HG03439 (cell line): ENCODE measurements around the gene IRX2.

Experiments used
- ATAC-seq: cut with Tn5 transposase; IDR thresholded peaks from one replicate; pipeline ENCODE4 v1.9.1; 2021; ENCODE audit warnings: mild to moderate bottlenecking, moderate library complexity; ENCODE audit not compliant: unreplicated experiment

Gene IRX2

GRCh38 chr5:2751592-2752021 lies at the start of gene IRX2:
Gene IRX2, minus strand, starts transcription at chr5:2751677. Its CDS starts 264 bp downstream, at chr5:2751413.
- no peak for ATAC-seq

GRCh38 chr5:2800035-2800434 lies 48.6 kb upstream of the IRX2 start:
- ATAC-seq: no peak

GRCh38 chr5:2797981-2798380 lies 46.5 kb upstream of the IRX2 start:
- no peak for ATAC-seq

- ATAC-seq: no peak
Observed at GRCh38 chr5:2797160-2797559, 45.7 kb upstream of the IRX2 start.

GRCh38 chr5:2783223-2783622 lies 31.7 kb upstream of the IRX2 start:
- no peak for ATAC-seq

- no peak for ATAC-seq
Observed at GRCh38 chr5:2782658-2783057, 31.2 kb upstream of the IRX2 start.

- no peak for ATAC-seq
Observed at GRCh38 chr5:2780421-2781171, 29.1 kb upstream of the IRX2 start.

- no peak for ATAC-seq
Observed at GRCh38 chr5:2779459-2779858, 28.0 kb upstream of the IRX2 start.

- no peak for ATAC-seq
Observed at GRCh38 chr5:2776337-2777302, 25.1 kb upstream of the IRX2 start.

GRCh38 chr5:2773327-2773726 lies 21.9 kb upstream of the IRX2 start:
- ATAC-seq: no peak

- ATAC-seq: no peak
Observed at GRCh38 chr5:2767089-2767488, 15.6 kb upstream of the IRX2 start.

GRCh38 chr5:2764581-2764980 lies 13.1 kb upstream of the IRX2 start:
- no peak for ATAC-seq

GRCh38 chr5:2763533-2763794 lies 12.0 kb upstream of the IRX2 start:
- no peak for ATAC-seq

GRCh38 chr5:2762744-2763532 lies 11.5 kb upstream of the IRX2 start:
- no peak for ATAC-seq

- ATAC-seq: no peak
Observed at GRCh38 chr5:2761921-2762488, 10.5 kb upstream of the IRX2 start.

GRCh38 chr5:2759696-2760461 lies 8.4 kb upstream of the IRX2 start:
- ATAC-seq: no peak

- ATAC-seq: no peak
Observed at GRCh38 chr5:2759091-2759490, 7.6 kb upstream of the IRX2 start.

GRCh38 chr5:2758632-2759031 lies 7.2 kb upstream of the IRX2 start:
- no peak for ATAC-seq

GRCh38 chr5:2757563-2758351 lies 6.3 kb upstream of the IRX2 start:
- no peak for ATAC-seq
